Activated B cell treated with CpG ODN at 0.5 μM for 24 hours (primary cell): ENCODE measurements around the gene PRR5L. TPM values are rescaled to one million over a fixed set of nuclear protein-coding genes. Genes with fewer than 3 reads are reported as not detected.

ENCODE experiments used
- ATAC-seq: fragments of 200-7000 bp; cut with Tn5 transposase; one replicate; pipeline ENCODE4 v1.10.0; 2021; ENCODE audit warnings: low read depth, mild to moderate bottlenecking, moderate library complexity
- CTCF ChIA-PET: fragments of 350-600 bp; sonication (Branson Sonifier 250); formaldehyde crosslinking; loops from one replicate; lab custom pipeline; 2021; ENCODE audit warnings: antibody characterized with exemption; lab: Charles Lee
- POLR2A ChIA-PET: fragments of 350-600 bp; sonication (Branson Sonifier 250); formaldehyde crosslinking; loops from one replicate; lab custom pipeline; 2021; ENCODE audit warnings: antibody characterized with exemption; lab: Charles Lee
- DNase-seq: peaks from one replicate; pipeline ENCODE4 v3.0.0; 2022
- H3K27ac Mint-ChIP-seq: one replicate; pipeline ENCODE4 v1.8.0; 2020; ENCODE audit warnings: mixed read lengths
- H3K27me3 Mint-ChIP-seq: one replicate; pipeline ENCODE4 v1.8.0; 2021; ENCODE audit warnings: mixed read lengths
- H3K36me3 Mint-ChIP-seq: one replicate; pipeline ENCODE4 v1.8.0; 2021; ENCODE audit warnings: low read depth, mixed read lengths
- H3K4me1 Mint-ChIP-seq: one replicate; pipeline ENCODE4 v1.8.0; 2021; ENCODE audit warnings: mixed read lengths
- H3K4me3 Mint-ChIP-seq: one replicate; pipeline ENCODE4 v1.8.0; 2020; ENCODE audit warnings: mild to moderate bottlenecking, mixed read lengths
- H3K9me3 Mint-ChIP-seq: one replicate; pipeline ENCODE4 v1.8.0; 2020; ENCODE audit warnings: mixed read lengths
- CTCF ChIP-seq: fragments of 200-600 bp; IDR thresholded peaks from one replicate; pipeline ENCODE4 v1.8.0; 2022; ENCODE audit warnings: antibody characterized with exemption, mild to moderate bottlenecking
- intact Hi-C: fragments of 100-400 bp; cut with micrococcal nuclease; formaldehyde crosslinking; loops from one replicate; pipeline ENCODE4 v1.15.1; 2024
- total RNA-seq: library from RNA; stranded (reverse); gene quantifications from 2 replicates; pipeline ENCODE4 v1.2.3, GENCODE V29; 2022

The PRR5L gene
- total RNA-seq, 1 donor from 2014 or later = 1.0 TPM

DNA sequence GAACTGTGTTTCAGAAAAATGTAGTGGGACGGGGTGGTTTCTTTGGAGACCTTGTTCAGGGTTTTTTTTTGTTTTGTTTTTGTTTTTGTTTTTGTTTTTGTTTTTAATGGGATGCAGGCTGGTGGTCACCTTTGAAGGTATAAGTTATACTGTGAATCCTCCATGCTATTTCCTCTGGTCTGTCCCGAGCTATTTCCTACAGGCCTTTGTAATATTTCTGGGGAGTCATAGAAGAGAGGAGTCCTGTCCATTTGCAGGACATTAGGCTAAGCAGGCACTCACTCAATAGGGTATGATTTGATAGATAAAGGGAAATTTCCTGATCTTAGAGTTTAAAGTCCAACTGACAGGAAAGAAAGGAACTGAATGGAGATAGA, 136.0 kb downstream of the PRR5L start:
- H3K27ac Mint-ChIP-seq = no peak overlapping the region
- ATAC-seq = no peak
- ChIA-PET CTCF (no interaction called here), POLR2A (no interaction called here)
- no peak for DNase-seq
- intact Hi-C loops = no loop called here
- H3K4me1 Mint-ChIP-seq = no peaks in the 10 kb centered on the region
- H3K9me3 Mint-ChIP-seq = no peaks in the 10 kb centered on the region
- H3K4me3 Mint-ChIP-seq = no peak overlapping the region
- H3K36me3 Mint-ChIP-seq = no peaks in the 10 kb centered on the region
- H3K27me3 Mint-ChIP-seq = no peaks in the 10 kb centered on the region
- no peak for TF ChIP-seq CTCF

- POLR2A ChIA-PET = no interaction called here
- Mint-ChIP-seq H3K27ac (no peak overlapping the region), H3K4me1 (no peaks in the 10 kb centered on the region), H3K36me3 (no peaks in the 10 kb centered on the region), H3K27me3 (no peaks in the 10 kb centered on the region), H3K4me3 (no peak overlapping the region), H3K9me3 (no peaks in the 10 kb centered on the region)
- DNase-seq = no peak
- intact Hi-C loops = no loop called here
- no peak for TF ChIP-seq CTCF
- CTCF ChIA-PET = no interaction called here
- no peak for ATAC-seq
These were observed 136.7 kb downstream of the PRR5L start for GRCh38 chr11:36432738-36433137.

DNA sequence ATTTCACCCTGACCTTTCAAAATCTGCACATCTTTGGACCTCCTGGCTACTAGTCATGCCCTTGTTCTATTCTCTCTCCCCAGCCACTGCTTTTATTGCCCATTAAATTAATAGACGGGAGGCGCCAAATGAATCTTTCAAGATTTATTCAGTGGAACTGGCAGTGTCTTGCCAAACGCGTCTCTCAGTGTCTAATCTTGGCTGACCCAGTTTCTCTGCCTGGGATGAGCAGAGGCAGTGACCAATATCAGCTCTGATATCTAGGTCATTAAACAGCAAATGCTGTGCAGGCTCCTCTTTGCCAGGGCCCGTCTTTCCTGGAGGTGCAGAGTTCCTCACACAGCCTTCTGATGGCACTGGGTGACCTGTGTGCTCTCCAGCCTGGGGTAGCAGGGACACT, 140.0 kb downstream of the PRR5L start:
- Mint-ChIP-seq H3K9me3 (no peaks in the 10 kb centered on the region), H3K4me1 (no peaks in the 10 kb centered on the region), H3K27me3 (no peaks in the 10 kb centered on the region), H3K36me3 (no peaks in the 10 kb centered on the region), H3K4me3 (no peak overlapping the region), H3K27ac (no peak overlapping the region)
- TF ChIP-seq CTCF = no peak
- ChIA-PET CTCF (no interaction called here), POLR2A (no interaction called here)
- DNase-seq = no peak
- ATAC-seq = no peak
- intact Hi-C loops = no loop called here

- Mint-ChIP-seq H3K4me3 (no peak overlapping the region), H3K36me3 (no peaks in the 10 kb centered on the region), H3K27me3 (no peaks in the 10 kb centered on the region), H3K4me1 (no peaks in the 10 kb centered on the region), H3K27ac (no peak overlapping the region), H3K9me3 (no peaks in the 10 kb centered on the region)
- ChIA-PET POLR2A (no interaction called here), CTCF (no interaction called here)
- DNase-seq (no peak), ATAC-seq (no peak)
- intact Hi-C loops = no loop called here
- TF ChIP-seq CTCF = no peak
These were observed 140.5 kb downstream of the PRR5L start for GRCh38 chr11:36436589-36436988.

DNA sequence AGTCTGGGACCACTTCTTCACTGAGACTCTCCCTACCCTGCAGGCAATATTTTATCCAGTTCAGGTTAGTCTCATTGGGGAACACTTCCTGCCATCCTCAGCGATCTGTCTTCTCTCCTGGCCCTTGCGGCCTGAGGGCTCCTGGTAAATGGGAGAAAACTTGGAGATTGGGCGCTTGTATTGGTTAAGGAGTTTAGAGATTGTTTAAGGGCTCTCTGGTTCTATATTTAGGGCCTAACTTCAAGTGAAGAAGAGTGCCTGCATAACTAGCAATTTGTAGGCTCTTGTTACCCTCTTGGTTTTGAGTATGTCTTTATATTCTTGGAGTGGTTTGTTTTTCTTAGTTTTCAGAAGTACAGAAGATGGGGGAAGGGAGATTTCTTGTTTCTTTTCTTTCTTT, 141.3 kb downstream of the PRR5L start:
- no peak for TF ChIP-seq CTCF
- H3K36me3 Mint-ChIP-seq = no peaks in the 10 kb centered on the region

More for the DNA sequence above, 141.3 kb downstream of the PRR5L start:
- H3K27ac Mint-ChIP-seq = no peak overlapping the region
- H3K27me3 Mint-ChIP-seq = no peaks in the 10 kb centered on the region
- H3K4me3 Mint-ChIP-seq = no peak overlapping the region
- ChIA-PET POLR2A (no interaction called here), CTCF (no interaction called here)
- DNase-seq (no peak), ATAC-seq (no peak)
- peaks cover 2% of the 10 kb centered on the region for H3K9me3 Mint-ChIP-seq
- intact Hi-C loops = no loop called here
- peaks cover 2% of the 10 kb centered on the region for H3K4me1 Mint-ChIP-seq
